K562 (cell line): ENCODE results near the gene KCNF1. TPM values are rescaled to one million over a fixed set of nuclear protein-coding genes. Genes with fewer than 3 reads are reported as not detected.
"Not testable (repeated sequence)": the region's sequence is repeated elsewhere in the genome, so short reads cannot be mapped to it uniquely, and the experiment has no call there.

ENCODE experiments used
- ATAC-seq: fragments of 200-7000 bp; cut with Tn5 transposase; 3 replicates; pipeline ENCODE4 v1.9.1; 2020; ENCODE audit warnings: moderate library complexity
- BruUV-seq: library from RNA; stranded (reverse); fragments of 400-500 nt; replicated peaks from 2 replicates; lab custom pipeline; 2021; lab: Mats Ljungman, UMichigan
- CTCF ChIA-PET: fragments of 300-600 bp; formaldehyde crosslinking; extraction: SDS; loops from one replicate; lab custom pipeline; 2021; ENCODE audit warnings: low intra/inter-chr PET ratio; lab: Yijun Ruan, JAX
- POLR2A ChIA-PET: fragments of 300-600, 350-650 bp; sonication (Branson Sonifier 250); formaldehyde crosslinking; extraction: SDS; loops from one replicate; lab custom pipeline; 2021; ENCODE audit warnings: antibody characterized with exemption, inconsistent platforms; lab: Yijun Ruan, JAX
- DNase-seq, 4 experiments: peaks; one replicate each; pipeline versions ENCODE4 v3.0.0 to v3.0.0-alpha.2; 2011 to 2018; ENCODE audit warnings: low spot score in 3 of 4, mixed read lengths in 3 of 4; ENCODE audit errors: extremely low read depth in 1 of 4
- FAIRE-seq: peaks from 2 replicates; lab custom pipeline; 2011; peaks lifted over from hg19 to GRCh38; lab: Jason Lieb, UNC
- H2AFZ ChIP-seq: 2 replicates; pipeline ENCODE4 v1.6.0; 2011; ENCODE audit warnings: low read depth, low read length, control low read depth, inconsistent platforms
- H3K27ac ChIP-seq: fragments of 200-600 bp; 3 replicates; pipeline ENCODE4 v1.8.0; 2011; ENCODE audit warnings: low read depth, mild to moderate bottlenecking, control low read depth, inconsistent platforms, low read length, moderate library complexity, mixed read lengths; ENCODE audit errors: extremely low read depth
- H3K27me3 ChIP-seq, 2 experiments: fragments of 300-600 bp in 1 of 2; 2 replicates in 1 of 2; 3 replicates in 1 of 2; pipeline versions ENCODE4 v1.6.0 to v1.8.0; 2011; ENCODE audit warnings: inconsistent platforms in 2 of 2, low read length in 2 of 2, mild to moderate bottlenecking in 1 of 2, mixed read lengths in 1 of 2, moderate library complexity in 1 of 2; ENCODE audit not compliant: control insufficient read depth in 2 of 2, insufficient read depth in 2 of 2
- H3K36me3 ChIP-seq: fragments of 300-600 bp; 3 replicates; pipeline ENCODE4 v1.8.0; 2011; ENCODE audit warnings: mild to moderate bottlenecking, low read length, inconsistent platforms; ENCODE audit not compliant: control insufficient read depth, insufficient read depth
- H3K4me1 ChIP-seq, 2 experiments: fragments of 200-600 bp in 1 of 2; replicated peaks in 1 of 2; 2 replicates in 1 of 2; 3 replicates in 1 of 2; pipeline versions ENCODE4 v1.5.1 to v1.8.0; 2011; ENCODE audit warnings: inconsistent platforms in 2 of 2, low read length in 2 of 2, mild to moderate bottlenecking in 1 of 2, mixed read lengths in 1 of 2, moderate library complexity in 1 of 2; ENCODE audit not compliant: control insufficient read depth in 2 of 2, insufficient read depth in 2 of 2
- H3K4me2 ChIP-seq: 2 replicates; pipeline ENCODE4 v1.6.1; 2011; ENCODE audit warnings: low read length, control low read depth, inconsistent platforms, mixed read lengths; ENCODE audit not compliant: insufficient read depth
- H3K4me3 ChIP-seq: fragments of 200-600 bp; sonication (generic), shearing (Covaris generic); 2 replicates; pipeline ENCODE4 v1.5.1; 2016; ENCODE audit warnings: control low read depth, inconsistent platforms
- H3K79me2 ChIP-seq: fragments of 200-600 bp; 3 replicates; pipeline ENCODE4 v1.8.0; 2011; ENCODE audit warnings: low read length, inconsistent platforms; ENCODE audit not compliant: control insufficient read depth, insufficient read depth
- H3K9ac ChIP-seq, 2 experiments: 2 replicates each; pipeline versions ENCODE4 v1.6.0 to v1.6.1; 2011; ENCODE audit warnings: low read depth in 2 of 2, low read length in 2 of 2, control low read depth in 1 of 2, inconsistent platforms in 1 of 2, mild to moderate bottlenecking in 1 of 2, mixed read lengths in 1 of 2; ENCODE audit not compliant: insufficient read depth in 1 of 2
- H3K9me1 ChIP-seq: one replicate; pipeline ENCODE4 v1.6.0; 2011; ENCODE audit warnings: inconsistent platforms, mild to moderate bottlenecking, low read length, moderate library complexity; ENCODE audit not compliant: control insufficient read depth, insufficient read depth
- H3K9me3 ChIP-seq: replicated peaks from 2 replicates; pipeline ENCODE4 v1.5.1; 2011; ENCODE audit warnings: low read depth, low read length, inconsistent platforms; ENCODE audit not compliant: control insufficient read depth, insufficient read depth
- H4K20me1 ChIP-seq: replicated peaks from 2 replicates; pipeline ENCODE4 v1.6.1; 2011; ENCODE audit warnings: low read length, inconsistent platforms, mixed read lengths; ENCODE audit not compliant: control insufficient read depth, insufficient read depth
- ARHGAP35 ChIP-seq: fragments of 450-650 bp; IDR thresholded peaks from 2 replicates; pipeline ENCODE4 v1.6.1; 2018; ENCODE audit not compliant: partially characterized antibody
- CHD4 ChIP-seq: fragments of 200-600 bp; sonication (generic); IDR thresholded peaks from 3 replicates; pipeline ENCODE4 v1.6.1; 2012; ENCODE audit warnings: low read depth, mild to moderate bottlenecking, mixed read lengths, low read length, inconsistent platforms; ENCODE audit not compliant: insufficient read depth, insufficient replicate concordance, poor library complexity, severe bottlenecking
- CTCFL ChIP-seq: IDR thresholded peaks from 2 replicates; pipeline ENCODE4 v1.6.1; 2011; ENCODE audit warnings: borderline replicate concordance, low read depth, mild to moderate bottlenecking, moderate library complexity, low read length; ENCODE audit not compliant: insufficient read depth, poor library complexity, severe bottlenecking
- FOXP4 ChIP-seq: sonication (generic); formaldehyde crosslinking; IDR thresholded peaks from 2 replicates; pipeline ENCODE4 v1.8.0; 2022; ENCODE audit warnings: mild to moderate bottlenecking, missing genetic modification reagents, borderline replicate concordance
- HEY1 ChIP-seq: fragments of 250-450 bp; sonication (Bioruptor Pico); IDR thresholded peaks from 2 replicates; pipeline ENCODE4 v1.5.0; 2020; ENCODE audit warnings: mild to moderate bottlenecking, moderate library complexity, borderline replicate concordance
- HMG20A ChIP-seq: fragments of 450-650 bp; formaldehyde crosslinking; conservative IDR thresholded peaks from 2 replicates; pipeline ENCODE4 v1.4.0; 2020; ENCODE audit warnings: mild to moderate bottlenecking, mixed read lengths
- RBM15 ChIP-seq: fragments of 200-400 bp; formaldehyde crosslinking; IDR thresholded peaks from 2 replicates; pipeline ENCODE4 v1.6.1; 2018; ENCODE audit warnings: mild to moderate bottlenecking, low read length, moderate library complexity; ENCODE audit not compliant: insufficient read depth
- ZNF436 ChIP-seq: fragments of 250-450, 450-650 bp; sonication (Bioruptor Pico); formaldehyde crosslinking; IDR thresholded peaks from 2 replicates; pipeline ENCODE4 v1.7.0; 2020; ENCODE audit warnings: mild to moderate bottlenecking
- WGBS: fragments of 100-300 bp; shearing (Covaris generic); methylation state at CpG from one replicate; pipeline ENCODE4 v1.1.6; 2016; ENCODE audit warnings: low coverage, mixed read lengths; ENCODE audit not compliant: insufficient coverage; ENCODE audit errors: missing lambda C conversion rate; 5-methylcytosine and 5-hydroxymethylcytosine counted together
- in situ Hi-C: fragments of 300-500 bp; cut with MboI; formaldehyde crosslinking; loops from 4 replicates; pipeline ENCODE4 v1.15.0; 2018; ENCODE audit warnings: inconsistent platforms, mixed read lengths
- intact Hi-C: fragments of 100-400 bp; cut with micrococcal nuclease; formaldehyde crosslinking; loops from 2 replicates; pipeline ENCODE4 v1.14.2; 2022
- polyA plus RNA-seq, 8 experiments: library from polyadenylated mRNA; depleted of rRNA in 4 of 8; stranded (reverse) in 5 of 8; unstranded in 3 of 8; fragments of >200 nt; fragmentation: Nextera tagmentation in 2 of 8; fragmentation: Illumina TruSeq in 1 of 8; extraction: Ambion mirVana in 2 of 8; extraction: Trizol in 1 of 8; gene quantifications; 2 replicates each; pipeline versions ENCODE4 v1.2.1 to v1.2.3, GENCODE V29; 2011 to 2014; ENCODE audit warnings: inconsistent platforms in 1 of 8, missing spikeins in 1 of 8
- total RNA-seq, 7 experiments: library from RNA; depleted of rRNA in 6 of 7; stranded (reverse); fragments of >200 nt in 6 of 7; fragmentation: Illumina TruSeq in 2 of 7; extraction: Trizol in 2 of 7; gene quantifications; 2 replicates each; pipeline versions ENCODE4 v1.2.1 to v1.2.3, GENCODE V29; 2011 to 2021; ENCODE audit warnings: low replicate concordance in 1 of 7

KCNF1 gene
- total and polyA plus RNA-seq, 9 of the 15 experiments (the other 6 are each of a cell fraction or from before 2014, with no cell fraction given): not detected

GRCh38 chr2:10957391-10957790, 45.7 kb downstream of the KCNF1 start:
- H3K4me3 ChIP-seq: no peak overlapping the region
- peaks cover 4% of the 10 kb centered on the region for H3K9me1 ChIP-seq
- peaks cover 0 to 9% of the 10 kb centered on the region in 2 experiments; a peak in 2 of 5 replicates for H3K4me1 ChIP-seq
- no peak overlapping the region for H3K9ac ChIP-seq
- BruUV-seq: no TSS peak
- no peaks in the 10 kb centered on the region for H4K20me1 ChIP-seq
- H3K4me2 ChIP-seq: no peak overlapping the region
- H2AFZ ChIP-seq: no peak overlapping the region
- no peak for DNase-seq
- no peaks in the 10 kb centered on the region for H3K36me3 ChIP-seq
- in situ Hi-C loops: no loop called here
- CTCF ChIA-PET: no interaction called here
- H3K9me3 ChIP-seq: no peaks in the 10 kb centered on the region
- POLR2A ChIA-PET: no interaction called here
- peaks cover 13 to 31% of the 10 kb centered on the region in 2 experiments for H3K27me3 ChIP-seq
- H3K27ac ChIP-seq: no peak overlapping the region
- no peak for ATAC-seq
- H3K79me2 ChIP-seq: no peaks in the 10 kb centered on the region
- intact Hi-C loops: no loop called here
- TF ChIP-seq CTCFL: no peak
- no peak for TF ChIP-seq HEY1 (CRISPR knock-in tag)
- TF ChIP-seq ARHGAP35: no peak
- no peak for TF ChIP-seq FOXP4
- no peak for TF ChIP-seq ZNF436 (CRISPR knock-in tag)
- TF ChIP-seq HMG20A (CRISPR knock-in tag): no peak
- TF ChIP-seq CHD4: no peak
- TF ChIP-seq RBM15: no peak
- no peak for FAIRE-seq
- WGBS: 0% methylated on average over 3 of the region's 3 CpGs

- DNase-seq, ATAC-seq, intact Hi-C loops, H3K9ac ChIP-seq, H2AFZ ChIP-seq, in situ Hi-C loops, H3K9me3 ChIP-seq, H3K4me3 ChIP-seq, H3K9me1 ChIP-seq, CTCF ChIA-PET, H3K36me3 ChIP-seq, H3K79me2 ChIP-seq, FAIRE-seq, H4K20me1 ChIP-seq, BruUV-seq, H3K27ac ChIP-seq, H3K4me2 ChIP-seq, H3K4me1 ChIP-seq: not testable (repeated sequence)
- peaks cover 16 to 36% of the 10 kb centered on the region in 2 experiments for H3K27me3 ChIP-seq
- POLR2A ChIA-PET: interaction anchor here (0.8 kb wide), 1 partner anchor 30 kb away, joined by 3 read pairs; no protein-coding TSS in a partner anchor
- 0% methylated on average over 3 of the region's 3 CpGs for WGBS
Measured at GRCh38 chr2:10958452-10958851, 46.7 kb downstream of the KCNF1 start.
